Measurements from ENCODE around the gene PHPT1.

GRCh38 chr9:136802321-136802720, 46.9 kb upstream of the PHPT1 start:
- TF ChIP-seq CTCF (IDR thresholded peaks at IDR 0.05): no peak
- no peak for TF ChIP-seq POLR2A (IDR thresholded peaks at IDR 0.05; ENCODE audit: low read depth)
- no peak for TF ChIP-seq EP300 (IDR thresholded peaks at IDR 0.05)
- TF ChIP-seq POLR2AphosphoS5 (IDR thresholded peaks at IDR 0.05): no peak
